Hematopoietic multipotent progenitor cell (in vitro differentiated cells): ENCODE results near the gene SYNE2. TPM values are rescaled to one million over a fixed set of nuclear protein-coding genes. Genes with fewer than 3 reads are reported as not detected.

Experiments used
- small RNA-seq: library from RNA; depleted of rRNA; stranded (forward); fragments of <200 nt; gene quantifications from one replicate; pipeline ENCODE3, GENCODE V24; 2012
- total RNA-seq: library from RNA; depleted of rRNA; stranded (reverse); fragments of >200 nt; gene quantifications from one replicate; pipeline ENCODE4 v1.2.3, GENCODE V29; 2012

SYNE2 gene
- total RNA-seq, 1 donor: 1.1 TPM

Small RNAs within 50 kb of the gene (small RNA-seq; reads per million reads assigned to genes)
- gene MIR548H1: not detected
- gene RF00019: not detected
- gene RPS28P1: not detected

Other genes starting within 250 kb of the SYNE2 start
- gene WDR89, start 211.1 kb upstream of the SYNE2 start, total RNA-seq: 4.8 TPM
- gene SGPP1, start 124.9 kb upstream of the SYNE2 start, total RNA-seq: 15.1 TPM